ENCODE measurements around the gene LAMA2.

Gene LAMA2

GRCh38 chr6:129434091-129434490, 551.2 kb downstream of the LAMA2 start:
- no peak for DNase-seq (ENCODE audit: low spot score)
- FAIRE-seq = no peak

DNA sequence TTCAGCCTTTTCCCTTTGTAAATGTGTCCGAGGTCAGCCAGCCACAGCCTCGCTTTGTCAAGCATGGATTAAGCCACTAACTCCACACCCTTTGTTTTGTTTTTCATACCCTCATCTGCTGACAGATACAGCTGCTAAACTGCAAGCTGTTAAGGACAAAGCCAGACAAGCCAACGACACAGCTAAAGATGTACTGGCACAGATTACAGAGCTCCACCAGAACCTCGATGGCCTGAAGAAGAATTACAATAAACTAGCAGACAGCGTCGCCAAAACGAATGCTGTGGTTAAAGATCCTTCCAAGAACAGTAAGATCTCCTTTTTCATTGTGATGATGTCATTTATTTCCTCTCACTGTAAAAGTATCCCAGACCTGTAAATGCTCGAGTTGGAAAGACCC, 557.8 kb downstream of the LAMA2 start:
- DNase-seq (ENCODE audit: low spot score) = peak; percentile 40
- no peak for FAIRE-seq

DNA sequence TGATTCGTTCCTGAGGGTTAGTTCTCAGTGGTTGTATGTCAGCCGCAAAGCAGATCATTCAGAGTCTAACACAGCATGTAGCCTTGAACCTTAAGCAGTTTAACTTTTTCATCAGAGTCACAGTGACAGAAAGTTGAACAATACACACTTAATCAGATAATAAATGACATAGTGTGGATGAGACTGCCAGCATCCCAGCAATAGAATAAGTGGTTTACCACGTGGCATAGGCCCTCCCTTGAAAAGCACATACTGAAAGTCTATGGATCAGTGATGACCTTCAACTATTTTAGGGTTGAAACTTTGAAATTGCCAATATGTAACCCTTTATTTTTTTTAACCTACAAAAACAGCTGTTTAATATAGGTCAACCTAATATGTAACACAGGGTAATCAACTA, 561.7 kb downstream of the LAMA2 start:
- no peak for DNase-seq (ENCODE audit: low spot score)
- FAIRE-seq = no peak

- FAIRE-seq (no peak), DNase-seq (ENCODE audit: low spot score) (no peak)
These were observed 563.6 kb downstream of the LAMA2 start for GRCh38 chr6:129446272-129447197.

GRCh38 chr6:129447198-129447565, 564.2 kb downstream of the LAMA2 start:
- DNase-seq (ENCODE audit: low spot score) (no peak), FAIRE-seq (no peak)

DNA sequence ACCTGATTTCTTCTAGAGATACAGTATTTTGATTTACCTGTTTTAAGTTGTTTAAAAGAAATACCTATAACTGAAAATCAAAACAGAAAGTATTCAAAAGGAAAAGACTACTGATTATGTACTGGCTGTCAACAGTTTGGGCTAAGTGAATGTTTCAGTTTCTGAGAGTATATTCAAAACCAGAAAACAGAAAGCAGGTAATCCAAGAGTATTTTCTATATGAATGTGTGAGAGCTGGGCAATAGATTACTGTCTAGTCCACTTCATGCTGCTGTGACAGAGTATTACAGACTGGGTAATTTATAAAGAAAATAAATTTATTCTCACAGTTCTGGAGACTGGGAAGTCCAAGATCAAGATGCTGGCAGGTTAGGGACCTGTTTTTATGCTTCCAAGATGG, 566.0 kb downstream of the LAMA2 start:
- DNase-seq (ENCODE audit: low spot score) = no peak
- FAIRE-seq = no peak

DNA sequence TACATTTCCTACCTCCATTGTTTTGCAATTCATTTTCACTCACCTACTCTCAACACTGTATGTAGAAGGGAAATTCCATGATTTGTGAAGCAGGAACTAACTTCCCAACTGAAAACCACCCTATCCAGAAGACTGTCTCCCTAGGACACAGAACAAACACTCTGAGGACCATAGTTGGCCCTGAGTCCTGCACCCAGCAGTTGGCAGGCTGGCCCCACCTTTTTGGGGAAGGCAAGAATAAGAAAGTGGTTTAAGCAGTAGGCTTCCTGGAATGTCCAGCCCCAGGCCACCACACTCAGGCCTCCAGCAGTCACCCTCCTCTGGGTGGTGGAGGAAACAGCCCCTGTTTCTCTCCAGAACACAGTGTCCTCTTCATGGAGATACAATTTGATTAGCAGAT, 568.2 kb downstream of the LAMA2 start:
- DNase-seq (ENCODE audit: low spot score) (no peak), FAIRE-seq (no peak)

GRCh38 chr6:129453073-129453472, 570.1 kb downstream of the LAMA2 start:
- FAIRE-seq (no peak), DNase-seq (ENCODE audit: low spot score) (no peak)

DNA sequence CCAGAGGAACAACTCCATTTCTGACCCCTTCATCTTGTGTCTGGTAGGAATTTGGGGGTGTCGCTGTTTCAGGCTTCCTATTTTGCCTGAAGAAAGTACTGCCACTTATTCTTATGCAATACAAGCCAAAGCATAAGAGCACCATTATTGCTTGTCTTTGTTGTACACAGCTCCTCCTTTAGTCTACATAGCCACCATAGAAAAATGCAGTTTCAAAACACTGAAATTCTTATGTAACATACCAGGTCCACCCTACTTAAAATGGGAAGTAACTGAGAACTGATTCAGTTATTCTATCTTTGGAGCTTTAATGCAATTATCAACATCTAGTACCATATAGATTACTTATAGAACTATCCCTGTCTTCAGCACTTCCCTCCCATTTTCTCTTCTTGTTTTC, 571.5 kb downstream of the LAMA2 start:
- DNase-seq (ENCODE audit: low spot score) (no peak), FAIRE-seq (no peak)

- DNase-seq (ENCODE audit: low spot score) (no peak), FAIRE-seq (no peak)
These were observed 572.3 kb downstream of the LAMA2 start for GRCh38 chr6:129455126-129455769.

GRCh38 chr6:129460221-129460620, 577.3 kb downstream of the LAMA2 start:
- DNase-seq (ENCODE audit: low spot score) (no peak), FAIRE-seq (no peak)

DNA sequence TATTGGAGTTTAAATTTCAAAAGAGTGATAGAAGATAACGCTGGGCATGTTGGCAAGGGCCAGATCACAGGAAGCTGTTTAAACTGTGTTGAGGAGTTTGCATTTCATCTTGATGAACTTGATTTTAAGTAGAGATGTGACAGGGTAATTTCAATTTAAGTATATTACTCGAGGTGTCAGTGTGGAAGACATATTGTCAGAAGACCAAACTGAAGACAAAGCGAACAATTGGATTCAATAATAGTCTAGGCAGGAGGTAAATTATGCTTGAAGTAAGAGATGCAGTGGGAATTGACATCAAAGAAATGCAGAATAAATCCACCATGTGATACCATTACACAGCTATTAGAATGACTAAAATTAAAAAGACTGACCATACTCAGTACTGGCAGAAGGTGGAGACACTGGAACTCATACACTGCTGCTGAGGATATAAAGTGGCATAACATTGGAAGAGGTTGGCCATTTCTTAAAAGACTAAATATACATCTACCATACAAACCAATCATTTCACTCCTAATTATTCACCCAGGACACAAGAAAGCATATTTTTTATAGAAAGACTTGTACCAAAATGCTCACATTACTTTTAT, 586.2 kb downstream of the LAMA2 start:
- FAIRE-seq (no peak), DNase-seq (ENCODE audit: low spot score) (no peak)

- DNase-seq (ENCODE audit: low spot score) = no peak
- FAIRE-seq = no peak
These were observed 589.3 kb downstream of the LAMA2 start for GRCh38 chr6:129472239-129472638.

- DNase-seq (ENCODE audit: low spot score) = no peak
- FAIRE-seq = no peak
These were observed 590.6 kb downstream of the LAMA2 start for GRCh38 chr6:129473546-129473945.

DNA sequence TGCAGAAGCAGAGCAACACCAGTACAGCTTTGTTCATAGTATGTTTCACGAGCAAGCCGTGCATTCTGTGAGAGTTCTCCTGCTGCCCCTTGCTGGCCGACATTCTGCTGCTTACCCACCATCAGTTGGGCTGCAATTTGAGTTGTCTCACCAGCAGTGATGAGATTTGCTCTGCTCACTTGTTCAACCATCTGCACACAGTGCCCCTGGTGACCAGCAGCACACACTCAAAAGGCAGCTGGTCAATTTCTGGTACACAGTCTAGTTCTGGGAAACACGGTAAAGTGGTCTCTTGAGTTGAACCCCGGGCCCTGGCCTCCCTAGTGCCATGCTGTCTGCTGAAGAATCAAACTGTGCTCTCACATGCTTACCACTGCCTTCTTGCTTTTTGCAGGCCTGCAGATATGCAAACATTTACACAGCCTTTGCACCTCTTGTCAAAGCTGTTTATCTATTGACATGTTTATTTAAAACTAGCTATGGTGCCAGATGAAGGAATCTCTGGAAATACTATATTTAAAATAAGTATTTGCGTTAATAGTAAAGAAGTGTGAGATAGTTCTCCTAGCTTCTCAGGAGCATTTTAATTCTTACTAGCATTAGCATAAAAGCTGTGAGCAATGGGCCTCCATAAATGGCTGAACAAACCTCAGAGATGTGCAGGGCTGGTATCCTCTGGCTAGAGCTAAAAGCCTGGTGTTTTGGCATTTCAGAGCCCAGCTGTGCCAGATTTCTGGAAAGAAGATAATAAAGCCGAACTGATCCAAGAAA, 592.7 kb downstream of the LAMA2 start:
- FAIRE-seq = peak; percentile 89
- DNase-seq (ENCODE audit: low spot score) = no peak

GRCh38 chr6:129476248-129476564, 593.3 kb downstream of the LAMA2 start:
- no peak for FAIRE-seq
- DNase-seq (ENCODE audit: low spot score) = no peak

GRCh38 chr6:129476810-129477209, 593.9 kb downstream of the LAMA2 start:
- no peak for DNase-seq (ENCODE audit: low spot score)
- no peak for FAIRE-seq

GRCh38 chr6:129478379-129478778, 595.4 kb downstream of the LAMA2 start:
- FAIRE-seq = no peak
- DNase-seq (ENCODE audit: low spot score) = no peak

- DNase-seq (ENCODE audit: low spot score) (no peak), FAIRE-seq (no peak)
These were observed 598.8 kb downstream of the LAMA2 start for GRCh38 chr6:129481706-129482105.

GRCh38 chr6:129485746-129486145, 602.8 kb downstream of the LAMA2 start:
- FAIRE-seq = no peak
- DNase-seq (ENCODE audit: low spot score) = no peak

GRCh38 chr6:129486327-129486726, 603.4 kb downstream of the LAMA2 start:
- DNase-seq (ENCODE audit: low spot score) (no peak), FAIRE-seq (no peak)

DNA sequence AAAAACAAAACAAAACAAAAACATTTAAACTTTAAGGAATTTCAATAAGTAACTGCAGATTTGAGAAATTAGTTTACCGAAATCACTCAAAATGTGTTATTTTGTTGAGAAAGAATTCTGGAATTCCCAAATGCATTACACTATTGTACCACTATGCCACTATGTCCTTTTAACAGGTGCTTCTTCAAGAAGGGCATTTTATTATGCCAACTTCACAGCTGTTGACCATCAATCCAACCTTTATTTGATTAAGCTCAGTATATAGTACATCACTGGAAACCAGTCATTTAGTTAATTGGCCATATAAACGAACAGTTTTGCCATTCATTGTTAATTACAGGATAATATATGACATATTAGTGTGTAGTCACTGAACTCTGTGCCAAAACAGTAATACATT, 605.4 kb downstream of the LAMA2 start:
- no peak for DNase-seq (ENCODE audit: low spot score)
- FAIRE-seq = no peak
